ENCODE data around the gene P4HTM. TPM values are rescaled to one million over a fixed set of nuclear protein-coding genes. Genes with fewer than 3 reads are reported as not detected.
A peak's percentile ranks its signal among the peaks of the same experiment; 100 is the strongest.

The P4HTM gene
- total and polyA plus RNA-seq, 2 donors (not counting 1 experiment from before 2014, with no cell fraction given): 48.5 to 70.6 TPM

- Histone ChIP-seq H3K4me2 (replicated peaks; ENCODE audit: low read depth, low read length, poor library complexity, severe bottlenecking) (peak overlapping the region; percentile 27), H3K36me3 (replicated peaks in 1 of 2; ENCODE audit: control extremely low read depth in 1 of 2, control insufficient read depth in 1 of 2, extremely low read depth in 1 of 2, insufficient read depth in 2 of 2, low read length in 1 of 2) (peaks cover 0 to 45% of the 10 kb centered on the region in 2 experiments), H2AFZ (ENCODE audit: insufficient read depth, low read depth, low read length, poor library complexity, severe bottlenecking) (no peak overlapping the region), H3K4me3 (ENCODE audit: control extremely low read depth in 1 of 5, extremely low read depth in 1 of 5, insufficient read depth in 1 of 5, low read depth in 2 of 5, low read length in 4 of 5) (no peak overlapping the region), H3K9ac (ENCODE audit: low read length) (no peak overlapping the region), H3K79me2 (ENCODE audit: control insufficient read depth, insufficient read depth, low read length) (peaks cover 44% of the 10 kb centered on the region), H3K27ac (ENCODE audit: low read length in 2 of 2) (no peak overlapping the region), H3K9me3 (ENCODE audit: control extremely low read depth in 1 of 3, control insufficient read depth in 2 of 3, insufficient read depth in 1 of 3, low read length in 2 of 3) (no peaks in the 10 kb centered on the region), H3K4me1 (ENCODE audit: control insufficient read depth in 2 of 2, insufficient read depth in 2 of 2, low read length in 2 of 2) (peaks cover 23 to 51% of the 10 kb centered on the region in 2 donors), H4K20me1 (ENCODE audit: control insufficient read depth, insufficient read depth, low read length, poor library complexity, severe bottlenecking) (no peaks in the 10 kb centered on the region), H3K27me3 (replicated peaks in 1 of 4; ENCODE audit: control extremely low read depth in 1 of 4, control insufficient read depth in 3 of 4, insufficient read depth in 4 of 4, low read length in 3 of 4) (no peaks in the 10 kb centered on the region)
- H3K4me3 Mint-ChIP-seq: peak overlapping the region; percentile 54
- ChIA-PET CTCF (interaction anchor here (4.3 kb wide), 1 partner anchor 38 kb away, joined by 21 read pairs; the partner anchor contains the start of gene P4HTM), POLR2A (interaction anchor here (0.5 to 1.8 kb wide), 5 partner anchors 8 to 68 kb away, joined by 3 to 7 read pairs (median 4); partner anchors contain the start of genes DALRD3, QRICH1 and WDR6)
- no peaks in the 10 kb centered on the region for H3K27me3 Mint-ChIP-seq
- H3K9me3 Mint-ChIP-seq (ENCODE audit: insufficient read depth): no peaks in the 10 kb centered on the region
- peaks cover 62% of the 10 kb centered on the region for H3K4me1 Mint-ChIP-seq
- WGBS (ENCODE audit: insufficient coverage): 100% methylated on average over 4 of the region's 8 CpGs
- TF ChIP-seq CTCF (IDR thresholded peaks at IDR 0.05): no peak
- no peak for TF ChIP-seq EZH2 (IDR thresholded peaks at IDR 0.05; ENCODE audit: borderline replicate concordance, insufficient read depth, low read depth, low read length, poor library complexity, severe bottlenecking)
- DNase-seq: no peak
- intact Hi-C loops (cut with micrococcal nuclease): loop anchor here (5.0 to 10.0 kb wide), 3 partner anchors 311 to 784 kb away; partner anchors contain the start of genes IP6K2, USP4 and ZNF589
- peak overlapping the region; percentile 92 for H3K27ac Mint-ChIP-seq
- ATAC-seq (ENCODE audit: low read depth): no peak
These were observed 35.9 kb downstream of the P4HTM start for GRCh38 chr3:49025793-49026520.

- POLR2A ChIA-PET: interaction anchor here (0.5 to 1.7 kb wide), 3 partner anchors 9 to 19 kb away, joined by 3 to 7 read pairs (median 4); partner anchors contain the start of genes DALRD3 and WDR6
- WGBS (ENCODE audit: insufficient coverage): 80% methylated on average over 3 of the region's 3 CpGs
- intact Hi-C loops (cut with micrococcal nuclease): loop anchor here (5.0 to 10.0 kb wide), 3 partner anchors 312 to 784 kb away; partner anchors contain the start of genes IP6K2, USP4 and ZNF589
- Mint-ChIP-seq H3K27me3 (no peaks in the 10 kb centered on the region), H3K27ac (peak overlapping the region; percentile 92), H3K9me3 (ENCODE audit: insufficient read depth) (no peaks in the 10 kb centered on the region), H3K4me3 (peak overlapping the region; percentile 12), H3K4me1 (peaks cover 59% of the 10 kb centered on the region)
- CTCF ChIA-PET: interaction anchor here (4.3 kb wide), 1 partner anchor 38 kb away, joined by 21 read pairs; the partner anchor contains the start of gene P4HTM
- Histone ChIP-seq H3K36me3 (replicated peaks in 1 of 2; ENCODE audit: control extremely low read depth in 1 of 2, control insufficient read depth in 1 of 2, extremely low read depth in 1 of 2, insufficient read depth in 2 of 2, low read length in 1 of 2) (peaks cover 2 to 50% of the 10 kb centered on the region in 2 experiments), H3K27me3 (replicated peaks in 1 of 4; ENCODE audit: control extremely low read depth in 1 of 4, control insufficient read depth in 3 of 4, insufficient read depth in 4 of 4, low read length in 3 of 4) (no peaks in the 10 kb centered on the region), H3K79me2 (ENCODE audit: control insufficient read depth, insufficient read depth, low read length) (peaks cover 43% of the 10 kb centered on the region), H3K9ac (ENCODE audit: low read length) (no peak overlapping the region), H3K27ac (ENCODE audit: low read length in 2 of 2) (no peak overlapping the region), H2AFZ (ENCODE audit: insufficient read depth, low read depth, low read length, poor library complexity, severe bottlenecking) (no peak overlapping the region), H3K9me3 (ENCODE audit: control extremely low read depth in 1 of 3, control insufficient read depth in 2 of 3, insufficient read depth in 1 of 3, low read length in 2 of 3) (no peaks in the 10 kb centered on the region), H3K4me3 (ENCODE audit: control extremely low read depth in 1 of 5, extremely low read depth in 1 of 5, insufficient read depth in 1 of 5, low read depth in 2 of 5, low read length in 4 of 5) (no peak overlapping the region), H4K20me1 (ENCODE audit: control insufficient read depth, insufficient read depth, low read length, poor library complexity, severe bottlenecking) (no peaks in the 10 kb centered on the region), H3K4me2 (replicated peaks; ENCODE audit: low read depth, low read length, poor library complexity, severe bottlenecking) (no peak overlapping the region), H3K4me1 (ENCODE audit: control insufficient read depth in 2 of 2, insufficient read depth in 2 of 2, low read length in 2 of 2) (peaks cover 23 to 51% of the 10 kb centered on the region in 2 donors)
- DNase-seq (no peak), ATAC-seq (ENCODE audit: low read depth) (no peak)
- no peak for TF ChIP-seq EZH2 (IDR thresholded peaks at IDR 0.05; ENCODE audit: borderline replicate concordance, insufficient read depth, low read depth, low read length, poor library complexity, severe bottlenecking)
- no peak for TF ChIP-seq CTCF (IDR thresholded peaks at IDR 0.05)
These were observed 36.5 kb downstream of the P4HTM start for GRCh38 chr3:49026536-49026935.

Data from B cell (primary cell).